Measurements from ENCODE around the gene PTPRN2. TPM values are rescaled to one million over a fixed set of nuclear protein-coding genes. Genes with fewer than 3 reads are reported as not detected.

PTPRN2 gene
- total and polyA plus RNA-seq, 2 donors (not counting 3 experiments of a cell fraction or from before 2014, with no cell fraction given) = 0.62 to 0.88 TPM

DNA sequence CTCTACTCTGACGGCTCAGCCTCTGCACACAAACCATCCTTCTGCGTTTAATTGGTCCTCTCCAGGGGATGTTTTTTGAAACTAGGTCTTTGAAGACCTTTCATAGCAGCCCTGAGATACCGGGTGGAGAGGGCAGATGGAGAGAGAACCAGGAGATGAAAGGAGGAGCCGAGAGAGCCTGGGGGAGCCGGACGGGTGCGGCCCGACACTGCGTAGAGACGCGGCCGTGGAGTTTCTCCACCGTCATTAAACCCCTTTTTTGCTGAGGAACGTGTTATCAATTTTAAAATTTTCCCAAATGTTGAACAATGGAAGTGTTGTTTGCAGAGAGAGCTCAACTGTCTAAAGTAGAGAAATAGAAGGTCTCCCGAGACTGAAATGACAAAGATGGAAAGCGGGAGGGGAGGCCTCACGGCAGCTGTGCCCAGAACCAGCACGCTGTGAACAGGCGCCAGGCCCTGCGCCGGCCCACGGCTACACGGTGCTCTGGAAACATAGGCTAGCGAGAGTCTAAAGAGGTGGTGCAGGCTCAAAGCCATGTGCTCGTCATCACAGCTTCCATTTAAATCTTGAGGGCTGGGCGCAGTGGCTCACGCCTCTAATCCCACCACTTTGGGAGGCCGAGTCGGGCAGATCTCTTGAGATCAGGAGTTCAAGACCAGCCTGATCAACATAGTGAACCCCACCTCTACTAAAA, 307.0 kb downstream of the PTPRN2 start:
- Histone ChIP-seq H3K27ac (ENCODE audit: insufficient read depth, low read depth, low read length) (no peak overlapping the region), H3K4me1 (ENCODE audit: control insufficient read depth, extremely low read depth, insufficient read depth, low read length) (no peaks in the 10 kb centered on the region), H3K9me3 (replicated peaks; ENCODE audit: control insufficient read depth, insufficient read depth, low read length) (peaks cover 12% of the 10 kb centered on the region), H2AFZ (ENCODE audit: low read depth, low read length) (no peak overlapping the region), H3K4me3 (replicated peaks in 1 of 3; ENCODE audit: insufficient read depth in 1 of 3, low read depth in 1 of 3, low read length in 3 of 3) (no peak overlapping the region), H4K20me1 (replicated peaks; ENCODE audit: control insufficient read depth, extremely low read depth, insufficient read depth, low read length) (no peaks in the 10 kb centered on the region), H3K79me2 (ENCODE audit: control insufficient read depth, insufficient read depth, low read length) (no peaks in the 10 kb centered on the region), H3K9me1 (replicated peaks; ENCODE audit: control insufficient read depth, extremely low read depth, insufficient read depth, low read length) (no peaks in the 10 kb centered on the region), H3K9ac (replicated peaks; ENCODE audit: extremely low read depth, insufficient read depth, low read length) (no peak overlapping the region), H3K4me2 (ENCODE audit: insufficient read depth, low read length) (no peak overlapping the region), H3K36me3 (ENCODE audit: control insufficient read depth in 2 of 2, extremely low read depth in 1 of 2, insufficient read depth in 2 of 2, low read length in 2 of 2) (no peaks in the 10 kb centered on the region), H3K27me3 (ENCODE audit: control insufficient read depth in 2 of 2, insufficient read depth in 2 of 2, low read length in 2 of 2) (no peaks in the 10 kb centered on the region)
- ChIA-PET CTCF (no interaction called here), POLR2A (no interaction called here)
- dilution Hi-C loops (cut with MboI; ENCODE audit: extremely low pct_ligation_motif_present, low sequenced_read_pairs) = no loop called here
- intact Hi-C loops (cut with micrococcal nuclease) = no loop called here
- FAIRE-seq (no peak), DNase-seq (ENCODE audit: low read depth, low spot score) (no peak)
- TF ChIP-seq POLR2AphosphoS5 (IDR thresholded peaks at IDR 0.05; ENCODE audit: insufficient read depth, low read depth, low read length) (no peak), JUN (IDR thresholded peaks at IDR 0.05; ENCODE audit: borderline replicate concordance, insufficient read depth, insufficient read length, low read depth) (no peak), EZH2 (IDR thresholded peaks at IDR 0.05; ENCODE audit: borderline replicate concordance, low read depth, low read length, severe bottlenecking) (no peak), GATA2 (IDR thresholded peaks at IDR 0.05; ENCODE audit: insufficient read depth, insufficient read length, low read depth, low read length) (no peak), FOS (IDR thresholded peaks at IDR 0.05; ENCODE audit: borderline replicate concordance, insufficient read depth, low read length) (no peak), POLR2A (IDR thresholded peaks at IDR 0.05; ENCODE audit: low read depth, low read length) (no peak), MYC (IDR thresholded peaks at IDR 0.05; ENCODE audit: low read depth, low read length) (no peak)
- TF ChIP-seq, protein P1, sequence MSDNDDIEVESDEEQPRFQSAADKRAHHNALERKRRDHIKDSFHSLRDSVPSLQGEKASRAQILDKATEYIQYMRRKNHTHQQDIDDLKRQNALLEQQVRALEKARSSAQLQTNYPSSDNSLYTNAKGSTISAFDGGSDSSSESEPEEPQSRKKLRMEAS (IDR thresholded peaks at IDR 0.05; ENCODE audit: insufficient read depth, insufficient read length) = no peak
- TF ChIP-seq, protein P2, sequence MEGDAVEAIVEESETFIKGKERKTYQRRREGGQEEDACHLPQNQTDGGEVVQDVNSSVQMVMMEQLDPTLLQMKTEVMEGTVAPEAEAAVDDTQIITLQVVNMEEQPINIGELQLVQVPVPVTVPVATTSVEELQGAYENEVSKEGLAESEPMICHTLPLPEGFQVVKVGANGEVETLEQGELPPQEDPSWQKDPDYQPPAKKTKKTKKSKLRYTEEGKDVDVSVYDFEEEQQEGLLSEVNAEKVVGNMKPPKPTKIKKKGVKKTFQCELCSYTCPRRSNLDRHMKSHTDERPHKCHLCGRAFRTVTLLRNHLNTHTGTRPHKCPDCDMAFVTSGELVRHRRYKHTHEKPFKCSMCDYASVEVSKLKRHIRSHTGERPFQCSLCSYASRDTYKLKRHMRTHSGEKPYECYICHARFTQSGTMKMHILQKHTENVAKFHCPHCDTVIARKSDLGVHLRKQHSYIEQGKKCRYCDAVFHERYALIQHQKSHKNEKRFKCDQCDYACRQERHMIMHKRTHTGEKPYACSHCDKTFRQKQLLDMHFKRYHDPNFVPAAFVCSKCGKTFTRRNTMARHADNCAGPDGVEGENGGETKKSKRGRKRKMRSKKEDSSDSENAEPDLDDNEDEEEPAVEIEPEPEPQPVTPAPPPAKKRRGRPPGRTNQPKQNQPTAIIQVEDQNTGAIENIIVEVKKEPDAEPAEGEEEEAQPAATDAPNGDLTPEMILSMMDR (IDR thresholded peaks at IDR 0.05; ENCODE audit: extremely low read depth in 1 of 2, insufficient read depth in 1 of 2, low read depth in 1 of 2, low read length in 2 of 2) = no peak
- no TSS peak for BruUV-seq (replicated peaks)

Data from endothelial cell of umbilical vein (primary cell).